HG03520 (cell line): ENCODE results near the gene MYH9.

Experiments used
- ATAC-seq: cut with Tn5 transposase; IDR thresholded peaks from one replicate; pipeline ENCODE4 v1.9.1; 2021; ENCODE audit warnings: mild to moderate bottlenecking, moderate library complexity; ENCODE audit not compliant: unreplicated experiment

MYH9 gene

GRCh38 chr22:36351921-36352802 lies 35.6 kb downstream of the MYH9 start:
- no peak for ATAC-seq

GRCh38 chr22:36350751-36351594 lies 36.8 kb downstream of the MYH9 start:
- ATAC-seq: no peak

- ATAC-seq: no peak
Measured at GRCh38 chr22:36349726-36350125, 38.0 kb downstream of the MYH9 start.

GRCh38 chr22:36348760-36349159 lies 39.0 kb downstream of the MYH9 start:
- no peak for ATAC-seq

- no peak for ATAC-seq
Measured at GRCh38 chr22:36347094-36347493, 40.7 kb downstream of the MYH9 start.

- ATAC-seq: no peak
Measured at GRCh38 chr22:36344106-36344827, 43.5 kb downstream of the MYH9 start.

- ATAC-seq: no peak
Measured at GRCh38 chr22:36343720-36344105, 44.1 kb downstream of the MYH9 start.

GRCh38 chr22:36343070-36343719 lies 44.6 kb downstream of the MYH9 start:
- no peak for ATAC-seq

- ATAC-seq: no peak
Measured at GRCh38 chr22:36341640-36342041, 46.1 kb downstream of the MYH9 start.

GRCh38 chr22:36340621-36341020 lies 47.1 kb downstream of the MYH9 start:
- no peak for ATAC-seq

- no peak for ATAC-seq
Measured at GRCh38 chr22:36339171-36340065, 48.3 kb downstream of the MYH9 start.

- ATAC-seq: no peak
Measured at GRCh38 chr22:36337365-36338130, 50.2 kb downstream of the MYH9 start.

- ATAC-seq: no peak
Measured at GRCh38 chr22:36336246-36337182, 51.3 kb downstream of the MYH9 start.

- ATAC-seq: no peak
Measured at GRCh38 chr22:36335621-36336020, 52.1 kb downstream of the MYH9 start.

GRCh38 chr22:36334821-36335603 lies 52.8 kb downstream of the MYH9 start:
- no peak for ATAC-seq

- no peak for ATAC-seq
Measured at GRCh38 chr22:36334081-36334820, 53.5 kb downstream of the MYH9 start.
